GM18519 (cell line): ENCODE measurements around the gene HPGD.

ENCODE experiments used
- ATAC-seq: cut with Tn5 transposase; IDR thresholded peaks from one replicate; pipeline ENCODE4 v1.9.1; 2021; ENCODE audit warnings: mild to moderate bottlenecking, moderate library complexity; ENCODE audit not compliant: unreplicated experiment, low FRiP score

Gene HPGD

GRCh38 chr4:174483792-174484191 is 38.5 kb downstream of the HPGD start:
- ATAC-seq: no peak

GRCh38 chr4:174479140-174479539 is 43.1 kb downstream of the HPGD start:
- ATAC-seq: no peak

- ATAC-seq: no peak
These were observed 46.8 kb downstream of the HPGD start for GRCh38 chr4:174475528-174475927.

GRCh38 chr4:174474457-174475075 is 47.7 kb downstream of the HPGD start:
- ATAC-seq: no peak

GRCh38 chr4:174467107-174467506 is 55.2 kb downstream of the HPGD start:
- ATAC-seq: no peak

GRCh38 chr4:174464949-174465348 is 57.3 kb downstream of the HPGD start:
- no peak for ATAC-seq

GRCh38 chr4:174461466-174462106 is 60.7 kb downstream of the HPGD start:
- ATAC-seq: no peak

GRCh38 chr4:174460684-174461083 is 61.6 kb downstream of the HPGD start:
- ATAC-seq: no peak

GRCh38 chr4:174457468-174457867 is 64.8 kb downstream of the HPGD start:
- no peak for ATAC-seq

- ATAC-seq: no peak
These were observed 67.3 kb downstream of the HPGD start for GRCh38 chr4:174454815-174455473.

GRCh38 chr4:174451718-174452296 is 70.5 kb downstream of the HPGD start:
- no peak for ATAC-seq

GRCh38 chr4:174450786-174451125 is 71.5 kb downstream of the HPGD start:
- ATAC-seq: no peak

GRCh38 chr4:174449944-174450785 is 72.1 kb downstream of the HPGD start:
- no peak for ATAC-seq

- no peak for ATAC-seq
These were observed 73.1 kb downstream of the HPGD start for GRCh38 chr4:174449152-174449551.

GRCh38 chr4:174444390-174444789 is 77.9 kb downstream of the HPGD start:
- no peak for ATAC-seq
